Left renal cortex interstitium (tissue), 4 donors: Measurements from ENCODE around the gene PTTG1IP. TPM values are rescaled to one million over a fixed set of nuclear protein-coding genes. Genes with fewer than 3 reads are reported as not detected.

ENCODE experiments used
- DNase-seq, 4 donors: peaks; one replicate each; pipeline ENCODE4 v3.0.0-alpha.2; 2013; ENCODE audit warnings: low read depth in 4 of 4, low spot score in 2 of 4, missing footprints in 1 of 4
- polyA plus RNA-seq, 4 donors: library from polyadenylated mRNA; unstranded; fragments of 120-200 nt; gene quantifications; one replicate each; pipeline ENCODE4 v1.2.1, GENCODE V29; 2013; ENCODE audit not compliant: insufficient read length in 4 of 4

PTTG1IP gene
- polyA plus RNA-seq, 4 donors, result 260 to 303 (median 301) TPM

- no peak for DNase-seq
Observed at GRCh38 chr21:44849616-44850130, 23.8 kb downstream of the PTTG1IP start.

DNA sequence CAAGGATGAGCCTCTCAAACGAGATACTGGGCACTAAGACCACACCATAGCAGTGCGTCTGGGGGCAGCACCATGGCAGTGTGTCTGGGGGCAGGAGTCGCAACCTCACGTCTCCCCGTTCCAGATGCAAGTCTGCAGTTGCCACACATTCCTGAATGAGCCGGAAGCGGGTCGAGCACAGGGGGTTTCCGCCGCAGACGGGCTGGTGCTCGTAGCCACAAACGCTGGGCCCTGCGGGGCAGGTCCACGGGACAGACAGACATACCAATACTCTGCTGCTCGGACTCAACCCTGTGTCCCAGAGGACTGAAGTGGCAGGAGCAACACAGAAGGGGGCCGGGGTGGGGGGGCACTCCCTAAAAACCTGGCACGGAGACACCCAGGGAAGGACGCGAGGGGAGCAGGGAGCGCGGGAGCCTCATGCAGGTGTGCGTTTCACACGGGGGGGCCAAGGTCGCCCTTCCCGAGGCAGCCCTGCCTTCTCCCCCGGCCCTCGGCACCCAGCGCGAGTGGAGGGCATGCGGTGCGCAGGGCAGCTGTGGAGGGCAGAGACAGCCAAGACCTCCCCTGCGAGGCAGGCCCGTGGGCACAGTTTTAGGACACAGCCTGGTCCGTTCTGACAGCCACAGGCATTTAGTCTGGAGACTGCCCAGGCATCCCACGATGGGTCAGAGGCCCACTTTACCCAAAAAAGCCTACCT is 24.5 kb downstream of the PTTG1IP start:
- DNase-seq, result no peak

DNA sequence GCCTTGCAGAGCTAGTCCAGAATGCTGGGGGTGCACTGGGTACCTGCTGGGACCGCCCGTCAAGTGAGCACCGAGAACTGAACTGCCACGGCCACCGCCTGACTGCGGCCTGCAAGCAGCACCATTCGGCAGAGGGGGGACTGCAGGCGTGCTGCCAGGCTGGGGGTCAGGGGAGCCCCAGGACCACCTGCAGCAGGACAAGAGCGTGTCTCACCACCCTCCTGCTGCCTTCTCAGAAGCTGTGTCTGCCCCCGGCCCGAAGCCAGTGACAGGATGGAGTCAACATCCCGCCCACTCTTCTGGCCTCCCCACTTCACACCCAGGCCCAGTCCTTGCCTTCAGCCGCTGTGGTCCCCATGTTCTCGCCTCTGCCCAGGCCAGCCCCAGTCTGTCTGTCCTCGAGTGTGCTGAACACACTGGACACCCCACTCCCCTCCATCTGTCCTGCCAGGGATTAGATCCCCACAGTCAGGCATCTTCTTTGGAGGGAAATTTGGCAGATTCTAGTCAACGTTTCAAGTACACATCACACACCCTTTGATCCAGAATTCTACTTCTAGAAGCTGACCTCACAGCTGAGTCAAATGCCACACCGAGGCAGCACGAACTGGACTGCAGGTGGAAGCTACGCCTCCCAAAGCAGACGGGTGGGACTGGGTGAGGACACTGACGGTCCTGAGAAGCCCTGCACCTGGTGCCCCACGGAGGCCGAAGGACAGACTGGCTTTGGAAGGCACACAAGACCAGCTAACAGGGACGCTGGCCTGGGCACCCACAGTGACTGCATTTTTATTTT is 26.0 kb downstream of the PTTG1IP start:
- no peak for DNase-seq

DNA sequence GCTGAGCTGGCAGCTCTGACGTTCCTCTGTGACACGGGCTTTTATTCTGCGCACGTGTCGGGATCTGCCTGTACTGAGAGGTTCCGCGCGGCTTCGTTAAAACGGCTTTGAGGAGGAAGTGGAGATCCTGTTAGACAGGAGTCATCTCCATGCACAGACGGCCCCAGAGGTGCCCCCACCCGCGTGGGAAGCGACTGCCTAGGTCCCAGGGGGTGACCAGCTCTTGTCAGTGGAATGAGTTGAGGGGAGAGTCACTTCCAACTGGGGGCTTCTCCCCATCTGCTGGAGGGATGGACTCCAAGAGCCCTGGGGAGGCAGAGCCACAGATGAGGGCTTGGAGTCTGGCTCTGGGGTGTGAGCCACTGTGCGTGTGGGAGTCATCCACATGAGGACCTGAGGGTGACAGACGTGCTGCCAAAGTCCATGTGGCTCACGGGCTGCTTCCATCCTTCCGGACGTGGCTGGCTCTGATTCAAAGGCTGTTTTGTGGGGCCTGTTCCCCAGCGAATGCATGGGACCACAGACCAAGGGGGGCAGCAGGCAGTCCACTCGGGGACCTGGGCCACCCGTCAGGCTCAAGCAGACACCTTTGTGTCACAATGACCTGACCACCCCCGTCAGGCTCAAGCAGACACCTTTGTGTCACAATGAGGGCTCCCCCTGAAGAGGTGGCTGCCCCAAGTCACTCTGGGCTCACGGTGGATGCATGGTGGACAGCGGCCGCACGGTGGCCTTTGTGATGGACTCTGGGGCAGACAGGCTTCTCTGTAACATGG is 26.8 kb downstream of the PTTG1IP start:
- no peak for DNase-seq

GRCh38 chr21:44846224-44846484 is 27.3 kb downstream of the PTTG1IP start:
- DNase-seq, result no peak

GRCh38 chr21:44845418-44846223 is 27.9 kb downstream of the PTTG1IP start:
- peak in 1 of 4 donors; percentile 36 for DNase-seq

GRCh38 chr21:44844256-44844655 is 29.2 kb downstream of the PTTG1IP start:
- no peak for DNase-seq

DNA sequence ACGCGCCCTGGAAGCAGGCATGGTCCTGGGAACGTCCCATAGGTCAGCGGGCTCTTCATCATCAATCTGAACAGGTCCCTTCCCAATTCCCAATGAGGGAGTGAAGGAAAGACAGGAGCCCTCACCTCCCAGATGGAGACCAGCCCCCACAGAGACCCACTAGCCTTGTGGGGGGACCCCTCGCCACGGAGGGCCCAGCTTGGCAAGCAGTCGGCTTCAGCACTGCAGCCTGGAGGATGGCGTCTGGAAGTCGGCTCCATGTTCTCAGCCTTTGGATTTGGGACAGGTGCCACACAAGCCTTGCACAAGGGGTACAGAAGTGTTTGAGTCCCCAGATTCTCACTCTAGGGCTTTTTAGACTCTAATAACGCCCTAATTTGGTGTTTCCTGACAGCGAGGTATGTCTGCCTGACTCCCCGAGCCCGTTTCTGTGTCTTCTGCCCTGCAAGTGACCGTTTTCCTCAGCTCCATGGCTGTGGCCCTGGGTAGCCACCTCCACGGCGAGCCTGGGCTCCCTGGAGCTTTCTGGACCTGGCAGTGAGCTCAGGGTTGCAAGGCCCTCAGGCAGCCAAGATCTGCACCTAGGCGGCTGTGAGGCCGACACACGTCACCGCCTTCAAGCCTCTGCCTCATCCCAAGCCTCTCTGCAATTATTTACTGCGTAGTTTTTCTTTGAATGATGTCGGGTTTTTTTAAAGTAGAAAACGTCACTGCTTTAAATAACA is 30.6 kb downstream of the PTTG1IP start:
- no peak for DNase-seq

- DNase-seq, result no peak
Observed at GRCh38 chr21:44842087-44842486, 31.4 kb downstream of the PTTG1IP start.

DNA sequence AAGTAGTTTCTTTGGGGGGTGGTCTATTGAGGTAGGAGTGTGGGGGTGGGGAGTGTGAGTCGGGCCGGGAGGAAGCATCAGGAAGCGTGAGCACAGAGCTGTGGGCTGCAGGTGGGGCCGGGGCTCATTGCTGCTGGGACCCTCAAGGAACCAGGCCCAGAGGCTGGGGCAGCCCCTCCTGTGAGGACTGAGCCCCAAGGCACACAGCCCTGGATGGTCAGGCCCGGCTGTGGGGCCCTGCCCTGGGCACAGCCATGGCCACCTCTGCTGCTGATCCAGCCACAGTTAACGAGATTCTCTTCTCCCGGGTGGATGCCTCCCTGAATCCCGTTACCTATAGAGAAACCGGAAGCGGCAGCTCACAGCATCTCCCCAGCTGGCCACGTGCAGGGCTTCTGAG is 32.7 kb downstream of the PTTG1IP start:
- no peak for DNase-seq

DNA sequence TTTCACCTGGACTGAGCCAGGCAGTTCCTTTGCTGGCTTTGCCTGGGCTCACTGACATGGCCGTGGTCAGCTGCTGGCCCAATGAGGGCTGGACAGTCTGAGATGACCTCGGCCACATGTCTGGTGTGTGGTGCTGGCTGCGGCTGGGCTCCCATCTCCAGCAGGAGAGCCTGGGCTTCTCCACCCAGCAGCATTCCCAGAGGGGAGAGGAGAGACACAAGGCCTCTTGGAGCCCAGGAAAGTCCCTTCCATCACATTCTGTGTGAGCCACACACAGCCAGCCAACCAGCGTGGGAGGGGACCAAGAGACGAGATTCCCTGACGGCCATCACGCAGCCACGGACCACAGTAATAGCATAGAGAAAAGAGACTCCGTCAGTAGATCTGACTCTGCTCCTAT is 34.5 kb downstream of the PTTG1IP start:
- no peak for DNase-seq

DNA sequence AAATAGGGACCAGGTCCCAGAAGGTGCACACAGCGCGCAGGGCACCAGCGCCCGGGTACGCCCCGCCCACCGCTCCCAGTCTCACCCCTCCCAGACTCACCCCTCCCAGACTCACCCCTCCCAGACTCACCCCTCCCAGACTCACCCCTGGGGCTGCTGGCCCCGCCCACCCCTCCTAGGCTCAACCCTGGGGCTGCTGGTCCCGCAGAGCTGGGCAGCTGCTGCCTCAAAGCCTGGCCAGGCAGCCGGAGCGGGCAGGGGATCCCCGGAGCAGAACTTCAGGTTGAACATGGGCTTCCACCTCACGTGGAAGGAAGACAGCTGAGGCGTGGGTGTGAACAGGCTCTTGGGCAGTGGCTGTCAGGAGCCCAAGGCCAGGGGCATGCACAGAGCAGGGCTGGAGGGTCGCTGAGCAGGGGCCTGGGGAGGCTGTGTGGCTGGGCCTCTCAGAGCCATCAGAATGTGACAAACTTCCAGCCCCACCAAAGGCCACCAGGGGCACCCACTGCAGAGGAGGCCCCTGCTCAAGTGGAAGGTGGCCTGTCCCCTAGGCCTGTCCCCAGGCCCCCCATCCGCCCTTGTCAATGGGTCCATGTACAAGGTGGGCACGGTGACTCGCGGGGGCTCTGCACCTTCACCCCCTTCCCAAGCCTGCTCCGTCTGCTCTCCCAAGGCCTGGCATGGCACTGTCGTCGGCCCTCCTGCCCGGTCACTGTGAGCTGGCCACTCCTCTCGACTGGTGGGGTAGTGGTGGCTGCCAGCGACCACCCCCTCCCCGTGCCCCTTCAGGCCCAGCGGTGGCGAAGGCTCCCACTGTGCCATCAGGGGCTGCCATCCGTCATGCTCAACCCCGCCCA is 35.2 kb downstream of the PTTG1IP start:
- DNase-seq, result no peak

DNA sequence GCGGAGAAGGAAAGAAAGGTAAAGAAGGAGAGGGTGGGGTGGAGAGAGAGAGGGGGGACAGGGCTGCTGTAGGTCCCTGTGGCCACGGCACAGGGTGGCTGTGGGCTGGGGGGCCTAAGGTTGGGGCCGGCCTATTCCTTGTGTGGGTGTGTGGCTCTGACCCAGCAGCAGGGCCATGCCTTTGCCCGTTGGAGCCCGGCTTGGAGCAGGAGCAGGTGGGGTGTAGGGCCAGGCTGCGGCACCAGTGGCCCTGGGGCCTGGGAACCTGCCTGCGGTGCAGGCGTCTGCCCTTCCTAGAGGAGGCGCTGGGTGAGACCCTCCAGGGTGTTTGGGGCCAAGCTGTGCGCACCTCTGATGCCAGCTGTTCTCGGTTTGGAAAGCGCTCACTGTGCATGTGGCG is 36.0 kb downstream of the PTTG1IP start:
- DNase-seq, result no peak

DNA sequence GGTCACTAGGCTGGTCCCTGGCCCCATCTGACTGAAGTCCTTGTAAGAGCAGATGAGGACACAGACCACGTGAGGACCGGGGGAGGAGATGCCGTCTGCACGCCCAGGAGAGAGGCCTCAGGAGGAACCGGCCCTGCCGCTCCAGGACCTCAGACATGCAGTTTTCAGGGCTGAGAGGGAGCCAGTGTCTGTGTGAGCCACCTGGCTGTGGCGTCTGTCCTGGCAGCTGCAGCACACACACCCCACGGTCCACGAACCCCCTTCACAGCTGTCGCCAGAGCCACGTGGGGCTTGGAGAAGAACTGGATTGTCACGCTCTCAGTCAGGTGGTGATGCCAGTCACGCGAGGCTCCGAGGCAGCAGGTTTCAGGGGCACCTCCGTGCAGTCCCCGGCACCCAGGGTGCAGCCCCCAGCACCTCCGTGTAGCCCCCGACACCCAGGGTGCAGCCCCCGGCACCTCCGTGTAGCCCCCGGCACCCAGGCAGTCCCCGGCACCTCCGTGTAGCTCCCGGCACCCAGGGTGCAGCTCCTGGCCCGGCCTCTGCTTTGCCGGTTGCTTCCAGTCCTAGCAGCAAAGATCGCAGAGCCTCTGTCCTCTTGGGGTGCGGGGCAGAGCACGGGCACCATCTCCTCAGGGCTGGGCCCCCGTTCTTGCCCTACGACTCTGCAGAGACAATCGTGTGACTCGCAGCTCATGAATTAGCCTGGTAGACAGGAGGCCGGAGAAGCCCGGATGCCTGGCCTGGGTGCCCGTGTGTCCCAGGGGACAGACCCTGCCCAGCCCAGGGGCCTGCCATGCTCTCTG is 36.6 kb downstream of the PTTG1IP start:
- DNase-seq, result no peak

DNA sequence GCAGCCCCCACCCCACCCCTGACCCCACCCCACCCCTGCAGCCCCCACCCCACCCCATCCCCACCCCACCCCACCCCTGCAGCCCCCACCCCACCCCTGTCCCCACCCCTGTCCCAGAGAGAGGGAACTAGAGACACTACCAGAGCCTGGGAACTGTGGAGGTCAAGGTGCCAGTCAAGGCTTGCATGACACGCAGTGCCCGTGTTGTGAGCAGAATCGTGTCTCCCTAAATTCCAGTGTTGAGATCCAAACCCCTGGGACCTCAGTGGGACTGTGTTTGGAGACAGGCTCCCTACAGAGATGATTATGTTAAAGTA is 37.2 kb downstream of the PTTG1IP start:
- DNase-seq, result no peak

DNA sequence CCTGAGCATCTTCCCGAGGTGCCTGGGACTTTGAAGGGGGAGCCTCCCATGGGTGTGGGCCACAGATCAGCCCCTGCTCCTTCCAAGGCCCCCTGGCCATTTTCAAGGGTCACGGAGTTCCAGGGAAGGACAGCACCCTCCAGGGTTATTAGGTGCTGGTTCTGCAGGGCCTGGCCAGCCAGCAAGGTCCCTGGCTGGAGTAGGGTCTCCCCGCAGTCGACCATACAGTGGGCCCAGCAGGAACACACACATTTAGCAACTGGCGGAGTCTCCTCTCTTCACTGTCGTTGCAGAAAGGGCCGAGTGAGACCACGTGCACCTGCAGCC is 37.9 kb downstream of the PTTG1IP start:
- no peak for DNase-seq

- no peak for DNase-seq
Observed at GRCh38 chr21:44834951-44835646, 38.4 kb downstream of the PTTG1IP start.
